ENCODE results near the gene MAST4.

Gene MAST4

DNA sequence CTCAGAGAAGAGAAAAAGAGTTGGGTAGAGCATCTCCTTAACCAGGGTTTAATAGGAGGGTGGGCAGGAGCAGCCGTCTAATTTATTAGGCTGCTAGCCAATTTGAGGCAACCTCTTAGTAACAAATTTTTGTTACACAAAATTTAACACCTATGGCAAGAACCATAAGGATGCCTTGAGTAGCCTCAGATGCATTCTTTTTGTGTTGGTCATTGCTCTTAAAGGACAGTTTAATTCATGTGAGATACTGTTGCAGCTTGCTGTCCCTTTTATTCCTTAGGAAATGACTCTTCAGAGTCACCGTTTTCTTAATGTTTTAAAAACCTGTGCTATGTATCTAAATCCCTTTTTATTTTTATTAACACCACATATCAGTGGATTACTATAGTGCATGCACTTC is 255.1 kb downstream of the MAST4 start (continued):
- TF ChIP-seq, protein P1, sequence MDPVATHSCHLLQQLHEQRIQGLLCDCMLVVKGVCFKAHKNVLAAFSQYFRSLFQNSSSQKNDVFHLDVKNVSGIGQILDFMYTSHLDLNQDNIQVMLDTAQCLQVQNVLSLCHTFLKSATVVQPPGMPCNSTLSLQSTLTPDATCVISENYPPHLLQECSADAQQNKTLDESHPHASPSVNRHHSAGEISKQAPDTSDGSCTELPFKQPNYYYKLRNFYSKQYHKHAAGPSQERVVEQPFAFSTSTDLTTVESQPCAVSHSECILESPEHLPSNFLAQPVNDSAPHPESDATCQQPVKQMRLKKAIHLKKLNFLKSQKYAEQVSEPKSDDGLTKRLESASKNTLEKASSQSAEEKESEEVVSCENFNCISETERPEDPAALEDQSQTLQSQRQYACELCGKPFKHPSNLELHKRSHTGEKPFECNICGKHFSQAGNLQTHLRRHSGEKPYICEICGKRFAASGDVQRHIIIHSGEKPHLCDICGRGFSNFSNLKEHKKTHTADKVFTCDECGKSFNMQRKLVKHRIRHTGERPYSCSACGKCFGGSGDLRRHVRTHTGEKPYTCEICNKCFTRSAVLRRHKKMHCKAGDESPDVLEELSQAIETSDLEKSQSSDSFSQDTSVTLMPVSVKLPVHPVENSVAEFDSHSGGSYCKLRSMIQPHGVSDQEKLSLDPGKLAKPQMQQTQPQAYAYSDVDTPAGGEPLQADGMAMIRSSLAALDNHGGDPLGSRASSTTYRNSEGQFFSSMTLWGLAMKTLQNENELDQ (tag by site-specific recombination; IDR thresholded peaks at IDR 0.05; ENCODE audit: low read depth): no peak
- TF ChIP-seq ZNF654 (tag by site-specific recombination; IDR thresholded peaks at IDR 0.05; ENCODE audit: low read depth) (no peak), HOXD13 (CRISPR knock-in tag; IDR thresholded peaks at IDR 0.05; ENCODE audit: borderline replicate concordance) (no peak), ZBTB48 (tag by site-specific recombination; IDR thresholded peaks at IDR 0.05) (no peak), TRIM28 (IDR thresholded peaks at IDR 0.05; ENCODE audit: borderline replicate concordance, low read length) (no peak), ZNF366 (tag by site-specific recombination; conservative IDR thresholded peaks at IDR 0.05) (no peak; the same call in 1 of the 2 replicates), ZNF626 (tag by site-specific recombination; IDR thresholded peaks at IDR 0.05) (no peak)
- TF ChIP-seq, protein P2, sequence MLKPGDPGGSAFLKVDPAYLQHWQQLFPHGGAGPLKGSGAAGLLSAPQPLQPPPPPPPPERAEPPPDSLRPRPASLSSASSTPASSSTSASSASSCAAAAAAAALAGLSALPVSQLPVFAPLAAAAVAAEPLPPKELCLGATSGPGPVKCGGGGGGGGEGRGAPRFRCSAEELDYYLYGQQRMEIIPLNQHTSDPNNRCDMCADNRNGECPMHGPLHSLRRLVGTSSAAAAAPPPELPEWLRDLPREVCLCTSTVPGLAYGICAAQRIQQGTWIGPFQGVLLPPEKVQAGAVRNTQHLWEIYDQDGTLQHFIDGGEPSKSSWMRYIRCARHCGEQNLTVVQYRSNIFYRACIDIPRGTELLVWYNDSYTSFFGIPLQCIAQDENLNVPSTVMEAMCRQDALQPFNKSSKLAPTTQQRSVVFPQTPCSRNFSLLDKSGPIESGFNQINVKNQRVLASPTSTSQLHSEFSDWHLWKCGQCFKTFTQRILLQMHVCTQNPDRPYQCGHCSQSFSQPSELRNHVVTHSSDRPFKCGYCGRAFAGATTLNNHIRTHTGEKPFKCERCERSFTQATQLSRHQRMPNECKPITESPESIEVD (tag by site-specific recombination; IDR thresholded peaks at IDR 0.05): no peak

DNA sequence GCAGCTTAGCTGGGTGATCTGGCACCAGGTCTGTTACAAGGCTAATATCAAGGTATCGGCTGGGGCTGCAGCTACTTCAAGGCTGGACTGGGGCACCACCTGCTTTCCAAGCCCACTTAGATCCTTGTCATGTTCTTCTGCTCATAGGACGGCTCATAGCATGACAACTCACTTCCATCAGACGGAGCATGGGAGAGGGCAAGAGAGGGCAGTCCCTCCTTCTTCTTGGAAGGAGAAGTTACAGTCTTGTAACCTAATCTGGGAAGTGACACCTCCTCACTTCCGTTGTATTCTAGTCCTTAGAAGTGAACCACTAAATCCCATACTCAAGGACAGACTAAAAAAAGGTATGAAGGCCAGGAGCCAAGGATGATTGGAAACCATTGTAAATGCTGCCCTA is 258.2 kb downstream of the MAST4 start:
- no peaks in the 10 kb centered on the region for H3K36me3 ChIP-seq (ENCODE audit: control insufficient read depth in 2 of 2, insufficient read depth in 1 of 2, low read length in 2 of 2)
- H3K27ac ChIP-seq (ENCODE audit: extremely low read depth, low read depth, low read length): no peak overlapping the region
- ChIA-PET CTCF (no interaction called here), POLR2A (no interaction called here)
- TF ChIP-seq, protein P3, sequence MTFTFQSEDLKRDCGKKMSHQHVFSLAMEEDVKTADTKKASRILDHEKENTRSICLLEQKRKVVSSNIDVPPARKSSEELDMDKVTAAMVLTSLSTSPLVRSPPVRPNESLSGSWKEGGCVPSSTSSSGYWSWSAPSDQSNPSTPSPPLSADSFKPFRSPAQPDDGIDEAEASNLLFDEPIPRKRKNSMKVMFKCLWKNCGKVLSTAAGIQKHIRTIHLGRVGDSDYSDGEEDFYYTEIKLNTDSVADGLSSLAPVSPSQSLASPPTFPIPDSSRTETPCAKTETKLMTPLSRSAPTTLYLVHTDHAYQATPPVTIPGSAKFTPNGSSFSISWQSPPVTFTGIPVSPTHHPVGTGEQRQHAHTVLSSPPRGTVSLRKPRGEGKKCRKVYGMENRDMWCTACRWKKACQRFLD (tag by site-specific recombination; IDR thresholded peaks at IDR 0.05): no peak
- TF ChIP-seq MEIS1 (CRISPR knock-in tag; IDR thresholded peaks at IDR 0.05; ENCODE audit: borderline replicate concordance) (no peak), TRIM28 (IDR thresholded peaks at IDR 0.05; ENCODE audit: borderline replicate concordance, low read length) (no peak), ZNF394 (tag by site-specific recombination; IDR thresholded peaks at IDR 0.05; ENCODE audit: borderline replicate concordance) (no peak)
- H3K9me3 ChIP-seq (ENCODE audit: control insufficient read depth, insufficient read depth, low read depth, low read length): no peaks in the 10 kb centered on the region
- no peak overlapping the region for H3K4me3 ChIP-seq (ENCODE audit: low read depth, low read length)
- 0 out of 2 replicates have a peak, but pooled peaks cover 9% of the 10 kb centered on the region for H3K4me1 ChIP-seq (ENCODE audit: control insufficient read depth, insufficient read depth, low read length)

DNA sequence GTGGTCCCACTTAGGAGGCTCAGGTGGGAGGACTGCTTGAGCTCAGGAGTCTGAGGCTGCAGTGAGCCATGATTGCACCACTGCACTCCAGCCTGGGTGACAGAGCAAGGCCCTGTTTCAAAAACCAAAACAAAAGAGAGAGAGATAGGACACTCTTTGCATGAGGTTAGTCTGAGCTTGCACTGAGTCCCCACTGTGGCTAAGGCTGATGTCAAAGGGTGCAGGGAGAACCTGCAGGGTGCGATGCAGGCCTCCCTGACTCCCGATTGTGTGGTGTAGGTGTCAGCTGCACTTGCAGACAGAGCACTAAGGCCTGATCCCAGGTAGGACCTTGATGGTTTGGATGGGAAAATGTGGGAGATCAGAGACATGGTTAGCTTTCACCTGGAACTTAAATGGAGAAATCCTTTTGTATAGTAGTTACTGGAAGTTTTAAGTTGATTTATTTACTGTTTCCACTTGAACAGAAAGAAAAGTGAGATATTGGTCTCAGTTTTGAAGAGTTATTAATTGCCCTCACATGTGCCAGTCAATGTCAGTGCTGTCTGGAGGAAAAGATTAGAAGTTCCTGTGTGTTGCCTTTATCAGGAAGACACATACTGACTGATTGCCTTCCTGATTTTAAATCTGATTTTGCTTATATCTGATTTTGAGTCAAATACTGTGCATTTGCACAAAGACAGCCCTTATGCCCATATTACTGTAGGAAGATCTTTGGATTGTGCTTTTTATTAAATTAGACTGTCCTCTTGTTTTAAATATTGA is 260.0 kb downstream of the MAST4 start:
- Histone ChIP-seq H3K4me1 (ENCODE audit: control insufficient read depth, insufficient read depth, low read length) (peaks cover 10% of the 10 kb centered on the region), H3K4me3 (ENCODE audit: low read depth, low read length) (no peak overlapping the region), H3K9me3 (ENCODE audit: control insufficient read depth, insufficient read depth, low read depth, low read length) (no peaks in the 10 kb centered on the region), H3K36me3 (ENCODE audit: control insufficient read depth in 2 of 2, insufficient read depth in 1 of 2, low read length in 2 of 2) (no peaks in the 10 kb centered on the region), H3K27ac (ENCODE audit: extremely low read depth, low read depth, low read length) (no peak overlapping the region)
- ChIA-PET CTCF (interaction anchor here (0.9 kb wide), 1 partner anchor 43 kb away, joined by 3 read pairs; no protein-coding TSS in a partner anchor), POLR2A (no interaction called here)
- TF ChIP-seq ZFHX2 (tag by site-specific recombination; conservative IDR thresholded peaks at IDR 0.05) (no peak), ZNF549 (tag by site-specific recombination; IDR thresholded peaks at IDR 0.05) (no peak), ZNF302 (tag by site-specific recombination; IDR thresholded peaks at IDR 0.05; ENCODE audit: low read depth) (no peak), ZNF350 (tag by site-specific recombination; IDR thresholded peaks at IDR 0.05) (no peak), ZNF37A (tag by site-specific recombination; IDR thresholded peaks at IDR 0.05) (no peak), ZNF843 (tag by site-specific recombination; IDR thresholded peaks at IDR 0.05) (no peak), ZNF768 (tag by site-specific recombination; IDR thresholded peaks at IDR 0.05) (no peak), BCL11B (tag by site-specific recombination; IDR thresholded peaks at IDR 0.05; ENCODE audit: low read depth) (no peak), ZSCAN30 (tag by site-specific recombination; IDR thresholded peaks at IDR 0.05) (no peak), MYNN (tag by site-specific recombination; IDR thresholded peaks at IDR 0.05; ENCODE audit: borderline replicate concordance) (no peak), ZFP69B (tag by site-specific recombination; IDR thresholded peaks at IDR 0.05) (no peak), ZNF555 (tag by site-specific recombination; conservative IDR thresholded peaks at IDR 0.05) (no peak), ZNF391 (tag by site-specific recombination; IDR thresholded peaks at IDR 0.05; ENCODE audit: borderline replicate concordance, low read depth) (no peak), ZSCAN23 (tag by site-specific recombination; IDR thresholded peaks at IDR 0.05) (no peak)
- TF ChIP-seq, protein P4, sequence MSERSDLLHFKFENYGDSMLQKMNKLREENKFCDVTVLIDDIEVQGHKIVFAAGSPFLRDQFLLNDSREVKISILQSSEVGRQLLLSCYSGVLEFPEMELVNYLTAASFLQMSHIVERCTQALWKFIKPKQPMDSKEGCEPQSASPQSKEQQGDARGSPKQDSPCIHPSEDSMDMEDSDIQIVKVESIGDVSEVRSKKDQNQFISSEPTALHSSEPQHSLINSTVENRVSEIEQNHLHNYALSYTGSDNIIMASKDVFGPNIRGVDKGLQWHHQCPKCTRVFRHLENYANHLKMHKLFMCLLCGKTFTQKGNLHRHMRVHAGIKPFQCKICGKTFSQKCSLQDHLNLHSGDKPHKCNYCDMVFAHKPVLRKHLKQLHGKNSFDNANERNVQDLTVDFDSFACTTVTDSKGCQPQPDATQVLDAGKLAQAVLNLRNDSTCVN (tag by site-specific recombination; optimal IDR thresholded peaks at IDR 0.05): no peak
- TF ChIP-seq, protein P5, sequence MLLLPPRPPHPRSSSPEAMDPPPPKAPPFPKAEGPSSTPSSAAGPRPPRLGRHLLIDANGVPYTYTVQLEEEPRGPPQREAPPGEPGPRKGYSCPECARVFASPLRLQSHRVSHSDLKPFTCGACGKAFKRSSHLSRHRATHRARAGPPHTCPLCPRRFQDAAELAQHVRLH (tag by site-specific recombination; IDR thresholded peaks at IDR 0.05): no peak
